GM18951 (cell line): Measurements from ENCODE around the gene DNM1L.
"Not testable (repeated sequence)": the region's sequence is repeated elsewhere in the genome, so short reads cannot be mapped to it uniquely, and the experiment has no call there.

Experiments used
- POLR2A ChIP-seq: IDR thresholded peaks from 4 replicates; pipeline ENCODE4 v1.6.1; 2011; ENCODE audit warnings: mild to moderate bottlenecking; ENCODE audit not compliant: insufficient read length, insufficient read depth; ENCODE audit errors: extremely low read depth
- in situ Hi-C: fragments of 300-500 bp; cut with MboI; formaldehyde crosslinking; loops from one replicate; pipeline ENCODE4 v1.12.0; 2022; ENCODE audit warnings: low sequenced_read_pairs, mixed read lengths, inconsistent platforms; ENCODE audit not compliant: unreplicated experiment

The DNM1L gene

DNA sequence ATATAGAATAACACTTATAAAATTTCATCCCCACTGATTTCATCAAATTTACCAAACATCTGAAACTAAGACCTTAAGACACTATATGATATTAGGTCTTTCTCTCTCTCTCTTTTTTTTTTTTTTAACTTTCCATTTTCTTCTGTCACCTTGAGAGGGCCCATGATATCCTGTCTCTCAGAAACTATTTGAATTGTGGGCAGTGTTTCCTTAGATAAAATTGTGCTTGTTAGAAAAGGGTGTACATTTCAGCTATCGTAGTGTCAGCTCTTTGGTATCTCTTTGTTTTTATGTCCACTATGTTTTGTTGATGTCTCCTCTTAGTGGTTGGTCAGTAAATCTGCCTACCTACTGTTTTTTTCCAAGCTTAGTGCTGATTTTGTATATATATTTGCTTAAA lies 23.8 kb downstream of the DNM1L start:
- in situ Hi-C loops = no loop called here
- no peak for TF ChIP-seq POLR2A

DNA sequence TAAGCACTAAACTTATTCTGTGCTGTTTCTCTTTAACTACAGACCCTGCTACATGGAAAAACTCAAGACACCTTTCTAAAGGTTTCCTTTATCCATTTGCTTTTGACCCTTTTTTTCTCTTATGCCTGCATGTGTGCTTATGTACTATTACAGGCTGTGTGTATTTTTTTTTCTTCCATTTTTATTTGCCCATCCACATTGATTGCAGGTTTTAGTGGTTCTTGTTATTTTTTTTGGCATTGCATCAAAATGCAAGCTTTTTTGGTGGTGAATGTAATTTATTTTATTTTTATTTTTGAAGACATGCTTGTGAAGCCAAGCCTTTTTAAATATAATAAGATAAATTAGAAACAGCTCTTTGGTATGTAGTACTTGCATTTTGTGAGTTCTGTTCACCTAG lies 26.7 kb downstream of the DNM1L start:
- no peak for TF ChIP-seq POLR2A
- in situ Hi-C loops = no loop called here

DNA sequence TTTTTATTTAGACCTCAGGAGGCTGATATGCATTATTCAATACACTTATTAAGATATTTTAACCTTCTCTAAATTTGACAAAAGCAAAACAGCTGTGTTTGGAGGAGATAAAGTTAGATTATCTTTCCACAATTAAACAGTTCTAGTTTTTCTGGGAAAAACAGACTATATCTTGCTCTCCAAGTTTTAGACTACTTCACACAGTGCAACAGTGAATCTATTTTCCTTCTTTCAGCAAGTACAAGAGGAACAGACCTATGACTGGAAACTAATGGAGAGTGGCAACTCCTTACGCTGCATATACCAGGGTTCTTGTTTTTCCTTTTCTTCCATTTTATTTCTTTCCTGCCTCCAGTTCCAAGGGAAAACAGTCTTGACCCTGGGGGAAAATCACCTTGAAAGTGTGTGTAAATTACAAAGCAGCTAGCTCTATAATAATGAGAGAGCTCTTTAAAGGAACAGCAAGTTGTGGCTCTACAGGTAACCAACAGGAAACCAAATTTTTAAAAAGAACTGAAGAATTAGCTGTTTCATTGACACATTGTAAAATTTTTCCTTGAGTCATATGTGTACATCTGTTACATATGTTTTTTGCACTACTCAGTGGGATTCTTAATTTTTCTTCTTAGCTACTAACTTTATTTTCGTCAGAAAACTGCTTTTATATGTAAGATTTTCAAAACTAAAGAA lies 27.4 kb downstream of the DNM1L start:
- TF ChIP-seq POLR2A = no peak
- in situ Hi-C loops = no loop called here

DNA sequence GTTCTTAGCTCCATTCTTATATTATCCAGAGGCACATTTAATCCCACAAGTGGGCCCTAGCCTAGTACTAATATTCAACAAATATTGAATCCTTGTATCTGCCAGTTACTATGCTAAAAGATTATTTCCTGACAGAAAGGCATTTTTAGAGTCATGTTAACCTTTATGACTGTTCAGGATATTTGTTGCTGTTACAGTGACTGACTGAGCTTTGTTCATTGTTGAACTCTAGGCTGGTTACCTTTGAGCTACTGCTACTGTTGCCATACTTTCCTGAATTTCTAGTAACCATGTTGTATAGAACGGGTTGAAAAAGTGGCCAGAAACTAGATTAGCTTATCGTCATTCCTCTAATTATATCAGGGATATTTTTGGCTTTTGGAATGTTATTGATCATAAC lies 29.8 kb downstream of the DNM1L start:
- TF ChIP-seq POLR2A = no peak
- in situ Hi-C loops = no loop called here

DNA sequence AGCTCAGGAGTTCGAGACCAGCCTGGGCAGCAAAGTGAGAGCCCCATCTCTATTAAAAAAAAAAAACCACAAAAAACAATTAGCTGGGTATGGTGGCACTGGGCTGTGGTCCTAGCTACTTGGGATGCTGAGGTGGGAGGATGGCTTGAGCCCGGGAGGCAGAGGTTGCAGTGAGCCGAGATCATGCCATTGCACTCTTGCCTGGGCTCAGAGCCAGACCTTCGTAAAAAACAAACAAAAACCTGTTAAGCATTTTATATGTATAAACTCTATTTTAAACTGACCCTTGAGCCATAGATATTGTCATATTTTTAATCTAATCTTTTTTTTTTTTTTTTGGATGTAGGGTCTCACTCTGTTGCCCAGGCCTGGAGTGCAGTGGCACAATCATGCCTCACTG lies 35.7 kb downstream of the DNM1L start:
- no peak for TF ChIP-seq POLR2A
- in situ Hi-C loops = no loop called here

DNA sequence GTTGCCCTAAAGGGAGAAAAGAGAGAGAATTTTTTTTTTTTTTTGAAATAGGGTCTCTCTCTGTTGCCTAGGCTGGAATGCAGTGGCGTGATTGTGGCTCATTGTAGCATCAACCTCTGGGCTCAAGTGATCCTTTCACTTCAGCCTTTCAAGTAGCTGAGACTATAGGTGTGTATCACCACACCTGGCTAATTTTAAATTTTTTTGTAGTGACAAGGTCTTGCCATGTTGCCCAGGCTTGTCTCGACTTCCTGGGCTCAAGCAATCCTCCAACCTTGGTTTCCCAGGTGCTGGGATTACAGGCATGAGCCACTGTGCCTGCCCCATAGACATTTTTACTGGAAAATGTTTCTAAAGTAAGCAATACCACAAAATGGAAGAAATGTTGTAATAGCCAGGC lies 39.8 kb downstream of the DNM1L start:
- in situ Hi-C loops = no loop called here
- no peak for TF ChIP-seq POLR2A

DNA sequence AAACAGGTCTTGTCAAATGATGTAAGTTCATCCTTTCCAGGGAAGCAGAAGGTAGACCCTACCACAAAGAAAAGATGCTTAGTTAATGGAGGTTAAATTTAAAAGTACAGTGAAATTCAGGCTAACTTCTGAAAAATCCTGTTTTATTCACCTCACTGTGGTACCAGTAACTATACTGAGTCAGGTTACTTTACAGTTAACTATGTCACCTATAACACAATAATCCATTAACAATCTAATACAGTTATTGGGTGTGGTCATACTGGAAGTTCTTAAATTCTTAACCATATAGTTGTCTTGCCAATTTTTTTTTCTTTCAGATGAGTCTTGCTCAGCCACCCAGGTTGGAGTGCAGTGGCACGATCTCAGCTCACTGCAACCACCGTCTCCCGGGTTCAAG lies 46.2 kb downstream of the DNM1L start:
- in situ Hi-C loops = not testable (repeated sequence)

DNA sequence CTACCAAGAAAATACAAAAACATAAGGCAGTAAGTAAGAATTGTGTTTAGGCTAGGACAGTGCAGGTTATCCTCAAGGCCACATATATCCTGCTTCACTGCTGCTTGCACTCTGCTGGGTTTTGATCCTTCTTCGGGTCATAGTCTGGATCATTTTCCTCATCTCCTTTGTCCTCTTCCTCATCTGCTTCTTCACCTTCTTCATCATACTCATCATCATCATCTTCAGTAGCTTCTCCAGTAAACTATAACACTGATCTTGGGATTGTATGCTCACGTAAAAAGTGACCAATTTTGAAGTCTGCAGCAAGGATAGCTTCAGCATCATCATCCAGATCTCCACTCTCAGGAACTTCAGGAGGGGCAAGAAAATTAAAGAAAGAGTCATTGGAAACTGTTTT lies 47.2 kb downstream of the DNM1L start:
- in situ Hi-C loops = no loop called here
- TF ChIP-seq POLR2A = no peak

DNA sequence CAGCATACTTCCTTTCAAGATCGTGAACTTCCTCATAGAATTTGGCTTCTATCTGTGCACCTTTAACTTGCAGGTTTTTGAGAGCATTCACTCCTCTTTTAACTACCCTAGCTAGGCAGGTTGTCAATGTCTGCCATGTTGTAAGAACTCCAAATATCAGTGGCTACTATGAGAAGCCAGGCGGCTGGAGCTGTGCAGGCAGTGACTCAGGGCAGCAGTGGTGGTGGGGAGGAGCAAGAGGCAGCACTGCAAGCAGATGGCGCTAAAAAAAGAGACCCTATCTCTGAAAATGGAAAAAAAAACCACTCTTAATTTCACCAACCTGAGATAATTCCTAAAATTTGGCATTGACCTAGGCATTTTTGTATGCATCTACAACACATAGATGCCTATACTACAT lies 48.1 kb downstream of the DNM1L start:
- in situ Hi-C loops = no loop called here

DNA sequence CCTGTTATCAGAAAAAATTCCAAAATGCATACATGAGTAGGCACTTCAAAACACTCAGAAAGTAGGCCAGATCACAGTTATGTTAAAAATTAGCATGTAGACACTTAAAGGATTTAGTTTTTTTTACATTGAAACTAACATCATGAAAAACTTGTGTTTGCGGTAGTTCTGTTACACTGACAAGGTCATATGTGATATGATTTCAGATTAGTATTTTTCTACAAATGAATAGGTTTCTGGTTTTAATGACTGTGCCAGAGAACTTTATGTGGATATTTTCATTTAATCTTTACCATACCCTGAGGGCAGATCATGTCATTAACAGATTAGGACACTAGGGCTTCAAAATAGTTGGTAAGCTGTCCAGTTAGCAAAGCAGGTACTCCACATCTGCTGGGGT lies 55.9 kb downstream of the DNM1L start:
- in situ Hi-C loops = loop anchor here (10.0 kb wide), 1 partner anchor 260 kb away; no protein-coding TSS in a partner anchor
- no peak for TF ChIP-seq POLR2A

More for the DNA sequence above, 48.1 kb downstream of the DNM1L start:
- TF ChIP-seq POLR2A = no peak

DNA sequence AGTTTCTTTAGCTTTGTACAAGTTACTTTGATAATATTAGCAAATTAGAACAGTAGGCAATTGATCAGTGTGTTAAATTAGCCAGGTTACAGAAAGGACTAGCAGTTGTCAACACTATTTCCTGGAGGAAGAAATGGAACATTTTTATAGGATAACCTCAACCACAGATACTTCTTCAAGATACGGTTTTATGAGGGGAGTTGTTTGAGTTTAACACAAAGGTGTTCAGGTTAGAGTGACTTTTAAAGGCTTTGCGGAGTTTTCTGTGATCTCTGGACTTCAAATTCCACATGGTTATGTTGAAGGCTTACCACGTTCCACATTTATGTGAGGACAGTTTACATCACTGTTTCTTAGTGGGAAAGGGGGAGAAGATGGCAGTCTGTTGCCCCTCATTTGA lies 57.3 kb downstream of the DNM1L start:
- TF ChIP-seq POLR2A = no peak
- in situ Hi-C loops = loop anchor here (10.0 kb wide), 1 partner anchor 262 kb away; no protein-coding TSS in a partner anchor

DNA sequence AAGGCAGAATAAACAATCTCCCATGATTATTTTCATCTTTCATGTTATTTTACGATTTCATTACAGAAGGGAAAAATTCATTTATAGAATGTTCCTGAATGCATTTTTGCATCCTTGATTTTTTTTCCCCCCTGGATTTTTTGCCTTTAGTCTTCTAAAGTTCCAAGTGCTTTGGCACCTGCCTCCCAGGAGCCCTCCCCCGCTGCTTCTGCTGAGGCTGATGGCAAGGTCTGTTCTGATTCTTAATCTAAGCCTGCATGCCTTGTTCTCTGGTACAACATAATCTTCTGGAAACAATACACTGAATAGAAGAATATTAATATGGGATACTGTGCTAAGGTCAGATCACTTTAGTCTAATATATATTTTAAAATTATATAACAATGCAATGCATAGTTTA lies 58.6 kb downstream of the DNM1L start:
- in situ Hi-C loops = loop anchor here (10.0 kb wide), 1 partner anchor 263 kb away; no protein-coding TSS in a partner anchor
- TF ChIP-seq POLR2A = no peak

DNA sequence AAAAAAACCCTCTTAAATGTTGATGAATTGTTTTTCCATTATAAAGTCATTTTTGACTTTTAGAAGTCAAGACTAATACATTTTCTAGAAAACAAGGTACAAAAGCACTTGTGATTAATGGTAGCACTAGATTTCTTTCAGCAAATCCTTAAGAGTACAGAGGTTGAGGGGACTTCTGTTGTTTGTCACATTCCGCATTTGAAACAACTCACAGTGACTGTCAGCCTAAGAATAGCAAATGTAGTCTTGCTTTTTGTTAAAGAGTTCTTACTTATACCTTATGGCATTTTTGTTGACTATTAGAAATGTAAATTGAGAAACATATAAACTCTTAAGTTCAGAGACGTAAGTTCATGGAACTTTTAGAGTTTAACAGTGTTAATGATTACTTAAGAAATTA lies 60.2 kb downstream of the DNM1L start:
- TF ChIP-seq POLR2A = no peak
- in situ Hi-C loops = loop anchor here (10.0 kb wide), 1 partner anchor 264 kb away; no protein-coding TSS in a partner anchor

DNA sequence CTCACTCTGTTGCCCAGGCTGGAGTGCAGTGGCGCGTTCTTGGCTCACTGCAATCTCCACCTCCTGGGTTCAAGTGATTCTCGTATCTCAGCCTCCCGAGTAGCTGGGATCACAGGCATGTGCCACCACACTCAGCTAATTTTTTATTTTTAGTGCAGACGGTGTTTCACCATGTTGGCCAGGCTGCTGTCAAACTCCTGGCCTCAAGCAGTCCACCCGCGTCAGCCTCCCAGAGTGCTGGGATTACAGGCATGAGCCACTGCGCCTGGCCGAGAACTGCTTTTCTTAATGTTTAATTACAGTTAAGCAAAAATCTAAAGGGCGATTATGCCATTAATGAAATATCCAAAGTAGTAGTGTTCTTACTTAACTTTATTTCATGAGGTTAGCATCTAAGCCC lies 63.0 kb downstream of the DNM1L start:
- in situ Hi-C loops = loop anchor here (10.0 kb wide), 1 partner anchor 1087 kb away; the partner anchor contains the start of gene ETFBKMT
- TF ChIP-seq POLR2A = no peak

DNA sequence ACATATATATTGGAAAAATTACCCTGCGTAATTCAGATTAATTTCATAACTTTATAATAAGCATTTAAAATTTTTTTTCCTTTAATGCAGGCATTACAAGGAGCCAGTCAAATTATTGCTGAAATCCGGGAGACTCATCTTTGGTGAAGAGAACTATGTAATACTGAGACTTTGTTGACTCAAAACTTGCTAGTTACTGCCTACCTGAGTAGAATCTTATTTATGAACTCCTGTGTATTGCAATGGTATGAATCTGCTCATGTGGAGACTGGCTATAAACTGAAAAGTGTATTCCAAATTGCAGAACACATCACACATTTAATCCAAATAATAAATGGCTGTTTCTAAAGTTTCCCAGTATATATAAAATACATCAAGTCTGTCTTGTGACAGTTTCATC lies 64.2 kb downstream of the DNM1L start:
- TF ChIP-seq POLR2A = no peak
- in situ Hi-C loops = loop anchor here (10.0 kb wide), 1 partner anchor 1088 kb away; the partner anchor contains the start of gene ETFBKMT

DNA sequence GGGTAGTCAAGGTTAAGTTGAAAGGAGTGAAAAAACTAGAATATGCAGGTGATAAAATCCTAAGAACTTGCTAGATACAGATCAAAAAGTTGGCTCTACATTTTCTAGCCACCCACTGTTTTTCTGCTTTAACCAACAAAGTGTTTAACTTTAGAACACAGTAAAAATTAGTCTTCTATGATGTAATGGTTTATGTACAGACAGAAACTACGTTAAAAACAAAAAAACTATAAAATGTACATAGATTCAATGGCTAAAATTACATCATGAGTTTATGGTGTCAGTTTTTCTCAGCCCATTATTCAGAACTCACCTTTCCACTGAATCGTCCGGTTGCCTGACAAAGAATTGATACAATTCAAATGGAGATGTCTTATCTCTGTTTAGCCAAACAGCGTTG lies 74.5 kb downstream of the DNM1L start:
- in situ Hi-C loops = loop anchor here (10.0 to 25.0 kb wide), 2 partner anchors 299 to 1259 kb away; partner anchors contain the start of gene ALG10

More for the DNA sequence above, 74.5 kb downstream of the DNM1L start:
- TF ChIP-seq POLR2A = no peak
